Kidney (tissue), 14 donors: ENCODE measurements around the gene ERBB4. TPM values are rescaled to one million over a fixed set of nuclear protein-coding genes. Genes with fewer than 3 reads are reported as not detected.

Source experiments
- DNase-seq, 5 donors: peaks; one replicate each; pipeline ENCODE4 v3.0.0-alpha.2; 2013 to 2020
- FAIRE-seq: peaks from 2 replicates; lab custom pipeline; 2012; peaks lifted over from hg19 to GRCh38; lab: Jason Lieb, UNC
- H3K27ac ChIP-seq, 2 donors: one replicate each; pipeline ENCODE4 v1.7.0; 2013; ENCODE audit warnings: low read depth in 2 of 2, low read length in 2 of 2, inconsistent platforms in 1 of 2
- H3K27me3 ChIP-seq: one replicate; pipeline ENCODE4 v1.7.1; 2013; ENCODE audit warnings: low read length, inconsistent platforms; ENCODE audit not compliant: control insufficient read depth, insufficient read depth
- H3K36me3 ChIP-seq, 3 donors: one replicate each; pipeline versions ENCODE4 v1.7.0 to v1.7.1; 2013; ENCODE audit warnings: low read length in 3 of 3, control low read depth in 1 of 3, inconsistent platforms in 1 of 3; ENCODE audit not compliant: insufficient read depth in 3 of 3, control insufficient read depth in 2 of 3
- H3K4me1 ChIP-seq, 3 donors: one replicate each; pipeline versions ENCODE4 v1.7.0 to v1.7.1; 2013; ENCODE audit warnings: low read length in 3 of 3, inconsistent platforms in 1 of 3, low read depth in 1 of 3; ENCODE audit not compliant: control insufficient read depth in 2 of 3, insufficient read depth in 2 of 3
- H3K4me3 ChIP-seq, 3 donors: one replicate each; pipeline versions ENCODE4 v1.7.0 to v1.8.1; 2013; ENCODE audit warnings: low read length in 3 of 3, control low read depth in 1 of 3, inconsistent platforms in 1 of 3
- H3K9ac ChIP-seq, 3 donors: one replicate each; pipeline versions ENCODE4 v1.7.0 to v1.7.1; 2013; ENCODE audit warnings: low read length in 3 of 3, control low read depth in 1 of 3, inconsistent platforms in 1 of 3
- H3K9me3 ChIP-seq, 3 donors: one replicate each; pipeline versions ENCODE4 v1.7.0 to v1.7.1; 2013; ENCODE audit warnings: low read length in 3 of 3, control low read depth in 1 of 3, inconsistent platforms in 1 of 3; ENCODE audit not compliant: control insufficient read depth in 2 of 3, insufficient read depth in 1 of 3
- intact Hi-C: fragments of 100-400 bp; cut with DNase I; formaldehyde crosslinking; loops from one replicate; pipeline ENCODE4 v1.11.1; 2022
- polyA plus RNA-seq: library from polyadenylated mRNA; stranded (reverse); fragments of 350-450 nt; fragmentation: Illumina TruSeq; extraction: RNeasy Lipid Tissue Mini Kit (QIAGEN cat#74804); gene quantifications from one replicate; pipeline ENCODE4 v1.2.3, GENCODE V29; 2014; ENCODE audit warnings: low read depth, low replicate concordance; ENCODE audit not compliant: insufficient read depth
- total RNA-seq: library from RNA; stranded (reverse); fragmentation: NEBNext Ultra II Directional; extraction: Animal tissue kit (Norgen Biotek cat#: 25700); gene quantifications from one replicate; pipeline ENCODE4 v1.2.1, GENCODE V29; 2021
- TF ChIP-seq, protein P1 (sequence below): IDR thresholded peaks from 3 replicates; pipeline ENCODE4 v1.5.1; 2012; ENCODE audit warnings: mild to moderate bottlenecking, moderate library complexity, borderline replicate concordance; ENCODE audit not compliant: insufficient read depth; ENCODE audit errors: extremely low read depth
- donor health status: control.
- donor health status: control.
- donor health status: control.
- donor health status: control.
- donor health status: control.
- donor health status: DM: yes; HTN: yes; CAD: no.
- donor health status: Normal renal cell carcinoma (clear cell type).

The ERBB4 gene
- total and polyA plus RNA-seq, 2 donors from 2014 or later, result 3.9 to 152 TPM

DNA sequence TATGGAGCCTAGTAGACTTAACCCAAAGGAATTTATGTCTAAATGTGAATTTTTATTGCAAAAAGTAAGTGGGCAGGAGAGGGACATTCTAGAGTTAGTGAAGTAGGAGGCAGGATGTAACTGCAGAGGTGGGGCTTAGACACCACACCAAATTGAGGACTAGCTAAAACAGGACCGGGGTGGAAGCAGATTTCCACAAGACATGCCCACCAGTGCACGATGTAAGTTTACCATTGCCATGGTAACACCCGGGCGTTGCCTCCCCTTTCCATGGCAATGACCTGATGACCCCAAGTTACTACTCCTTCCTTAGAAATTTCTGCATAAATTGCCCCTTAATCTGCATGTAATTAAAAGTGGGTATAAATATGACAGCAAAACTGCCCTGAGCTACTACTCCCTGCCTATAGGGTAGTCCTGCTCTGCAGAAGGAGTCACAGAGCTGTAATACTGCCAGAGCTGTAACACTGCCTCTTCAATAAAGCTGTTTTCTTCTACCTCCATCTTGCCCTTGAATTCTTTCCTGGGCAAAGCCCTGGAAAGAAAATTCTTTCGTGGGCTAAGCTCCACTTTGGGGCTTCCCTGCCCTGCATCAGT, 509.7 kb downstream of the ERBB4 start:
- TF ChIP-seq, protein P1, sequence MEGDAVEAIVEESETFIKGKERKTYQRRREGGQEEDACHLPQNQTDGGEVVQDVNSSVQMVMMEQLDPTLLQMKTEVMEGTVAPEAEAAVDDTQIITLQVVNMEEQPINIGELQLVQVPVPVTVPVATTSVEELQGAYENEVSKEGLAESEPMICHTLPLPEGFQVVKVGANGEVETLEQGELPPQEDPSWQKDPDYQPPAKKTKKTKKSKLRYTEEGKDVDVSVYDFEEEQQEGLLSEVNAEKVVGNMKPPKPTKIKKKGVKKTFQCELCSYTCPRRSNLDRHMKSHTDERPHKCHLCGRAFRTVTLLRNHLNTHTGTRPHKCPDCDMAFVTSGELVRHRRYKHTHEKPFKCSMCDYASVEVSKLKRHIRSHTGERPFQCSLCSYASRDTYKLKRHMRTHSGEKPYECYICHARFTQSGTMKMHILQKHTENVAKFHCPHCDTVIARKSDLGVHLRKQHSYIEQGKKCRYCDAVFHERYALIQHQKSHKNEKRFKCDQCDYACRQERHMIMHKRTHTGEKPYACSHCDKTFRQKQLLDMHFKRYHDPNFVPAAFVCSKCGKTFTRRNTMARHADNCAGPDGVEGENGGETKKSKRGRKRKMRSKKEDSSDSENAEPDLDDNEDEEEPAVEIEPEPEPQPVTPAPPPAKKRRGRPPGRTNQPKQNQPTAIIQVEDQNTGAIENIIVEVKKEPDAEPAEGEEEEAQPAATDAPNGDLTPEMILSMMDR, result no peak
- Histone ChIP-seq H3K27ac (no peak overlapping the region), H3K4me3 (no peak overlapping the region), H3K4me1 (no peaks in the 10 kb centered on the region), H3K9ac (no peak overlapping the region), H3K9me3 (no peaks in the 10 kb centered on the region), H3K27me3 (no peaks in the 10 kb centered on the region), H3K36me3 (no peaks in the 10 kb centered on the region)
- FAIRE-seq (no peak), DNase-seq (peak in 1 of 5 donors; percentile 7)
- intact Hi-C loops, result no loop called here

DNA sequence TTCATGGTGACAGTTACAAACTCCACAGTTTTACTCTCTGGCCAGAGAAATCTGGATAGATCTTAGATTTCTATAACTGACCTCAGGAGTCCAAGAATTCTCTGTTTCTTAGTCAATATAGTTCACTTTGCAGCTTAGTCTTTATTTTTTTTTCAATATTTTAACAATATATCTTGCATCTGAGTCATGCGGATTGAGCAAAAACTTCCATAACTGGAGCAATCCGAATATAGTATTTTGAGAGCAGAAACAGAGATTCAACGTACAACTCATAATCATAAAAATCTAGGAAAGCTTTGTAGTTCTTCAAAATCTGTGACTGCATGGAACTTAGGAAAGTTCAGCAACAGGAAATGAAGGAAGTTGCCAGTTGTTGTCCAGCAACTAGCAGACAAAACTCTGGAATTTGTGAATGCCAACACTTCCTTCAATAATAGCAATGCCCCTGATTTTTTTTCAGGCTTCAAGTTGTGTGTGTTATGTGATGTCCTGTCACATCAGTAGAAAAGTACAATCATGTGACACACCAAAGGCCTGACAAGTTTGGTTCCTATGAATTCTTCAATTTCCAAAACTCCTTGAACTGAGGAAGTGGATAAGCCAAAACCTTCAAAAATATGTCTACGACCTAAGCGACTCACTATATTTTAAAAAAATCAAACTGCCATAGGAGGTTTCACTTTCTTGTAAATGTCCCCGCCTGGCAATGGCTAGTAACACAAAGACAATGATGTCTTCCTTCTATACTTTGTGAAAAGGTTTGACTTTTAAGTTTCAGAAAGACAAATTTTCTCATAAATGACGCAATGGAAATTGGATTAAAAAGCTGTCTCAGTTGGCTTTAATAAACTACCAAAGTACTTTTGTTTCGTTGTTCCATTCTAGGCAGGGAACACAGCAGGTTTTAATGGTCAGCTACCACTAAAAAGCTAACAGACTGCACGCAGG, 510.6 kb downstream of the ERBB4 start:
- no peak overlapping the region for H3K4me3 ChIP-seq
- H3K27me3 ChIP-seq, result no peaks in the 10 kb centered on the region
- DNase-seq (no peak), FAIRE-seq (no peak)
- intact Hi-C loops, result no loop called here
- TF ChIP-seq, protein P1, result no peak
- no peak overlapping the region for H3K27ac ChIP-seq
- no peaks in the 10 kb centered on the region for H3K9me3 ChIP-seq
- H3K4me1 ChIP-seq, result no peaks in the 10 kb centered on the region
- H3K9ac ChIP-seq, result no peak overlapping the region
- H3K36me3 ChIP-seq, result no peaks in the 10 kb centered on the region

DNA sequence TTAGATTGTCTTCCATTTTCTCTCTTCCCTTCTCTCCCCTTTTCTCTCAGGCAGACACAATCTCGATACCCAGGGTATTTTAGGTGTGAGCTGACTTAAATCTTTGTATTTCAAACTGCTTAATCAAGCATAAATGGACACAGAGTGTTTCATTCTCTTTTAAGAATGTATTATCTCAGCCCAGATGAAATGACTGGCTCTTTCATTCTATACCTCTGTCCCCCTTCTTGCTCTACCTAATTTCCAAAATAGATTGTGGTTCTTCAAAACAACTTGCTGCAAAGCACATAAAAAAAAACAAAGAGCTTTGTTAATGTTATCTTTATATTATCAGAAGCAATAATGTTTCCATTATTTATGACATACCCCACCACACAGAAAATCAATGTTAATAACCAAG, 514.6 kb downstream of the ERBB4 start:
- DNase-seq, result no peak

More for the DNA sequence above, 514.6 kb downstream of the ERBB4 start:
- no peaks in the 10 kb centered on the region for H3K27me3 ChIP-seq
- TF ChIP-seq, protein P1, result no peak
- H3K36me3 ChIP-seq, result no peaks in the 10 kb centered on the region
- intact Hi-C loops, result no loop called here
- no peak for FAIRE-seq
- no peak overlapping the region for H3K4me3 ChIP-seq
- H3K27ac ChIP-seq, result no peak overlapping the region
- no peak overlapping the region for H3K9ac ChIP-seq
- no peaks in the 10 kb centered on the region for H3K9me3 ChIP-seq
- H3K4me1 ChIP-seq, result no peaks in the 10 kb centered on the region
